Measurements from ENCODE around the gene RBFOX1. TPM values are rescaled to one million over a fixed set of nuclear protein-coding genes. Genes with fewer than 3 reads are reported as not detected.

The RBFOX1 gene
- total RNA-seq, 4 donors from 2014 or later, result 0.16 TPM; not detected in 3

DNA sequence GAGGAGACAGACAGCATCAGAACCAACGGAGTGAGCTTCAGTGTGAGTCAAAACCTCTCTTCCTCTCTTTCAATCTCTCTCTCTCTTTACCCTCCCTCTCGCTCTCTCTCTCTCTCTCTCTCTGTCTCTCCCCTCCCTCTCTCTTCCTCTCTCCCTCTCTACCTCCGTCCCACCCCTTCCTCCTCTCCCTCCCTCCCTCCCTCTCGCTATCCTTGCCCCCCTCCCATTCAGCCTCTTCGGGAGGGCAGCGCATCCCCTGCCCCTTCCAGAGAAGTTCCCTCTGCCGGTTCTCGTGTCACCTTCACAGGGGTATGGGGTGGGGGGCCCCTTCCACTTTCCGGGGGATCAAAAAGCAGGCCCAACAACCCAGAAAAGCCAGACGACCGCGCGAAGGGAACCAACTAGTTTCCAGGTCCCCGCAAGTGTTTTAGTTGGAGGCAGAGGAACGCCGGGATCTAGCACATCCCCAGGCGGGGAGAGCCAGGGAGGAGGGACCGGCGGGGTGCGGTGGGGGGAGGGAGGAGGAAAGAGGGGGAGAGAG lies 28.9 kb upstream of the RBFOX1 start:
- no peak for TF ChIP-seq CTCF (IDR thresholded peaks at IDR 0.05; ENCODE audit: low read depth)

DNA sequence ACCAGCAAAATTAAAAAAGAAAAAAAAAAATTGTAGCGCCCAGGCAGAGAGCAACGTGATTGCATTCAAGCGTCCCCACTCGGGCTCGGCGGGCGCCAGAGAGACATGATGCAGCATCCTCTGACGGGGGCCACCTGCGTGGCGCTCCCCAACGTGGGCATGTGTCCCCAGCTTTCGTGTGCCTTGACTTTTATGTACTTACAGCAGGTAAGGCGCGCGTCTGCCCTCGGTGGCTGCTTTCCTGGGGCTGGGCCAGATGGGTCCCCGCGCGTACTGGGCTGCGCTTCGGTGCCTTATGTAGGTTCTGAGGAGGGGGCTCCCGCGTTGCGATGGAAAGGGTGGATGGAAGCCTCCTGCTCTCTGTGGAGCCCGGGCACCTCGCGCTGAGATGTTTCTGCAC lies 28.4 kb upstream of the RBFOX1 start:
- no peak for TF ChIP-seq CTCF (IDR thresholded peaks at IDR 0.05; ENCODE audit: low read depth)

DNA sequence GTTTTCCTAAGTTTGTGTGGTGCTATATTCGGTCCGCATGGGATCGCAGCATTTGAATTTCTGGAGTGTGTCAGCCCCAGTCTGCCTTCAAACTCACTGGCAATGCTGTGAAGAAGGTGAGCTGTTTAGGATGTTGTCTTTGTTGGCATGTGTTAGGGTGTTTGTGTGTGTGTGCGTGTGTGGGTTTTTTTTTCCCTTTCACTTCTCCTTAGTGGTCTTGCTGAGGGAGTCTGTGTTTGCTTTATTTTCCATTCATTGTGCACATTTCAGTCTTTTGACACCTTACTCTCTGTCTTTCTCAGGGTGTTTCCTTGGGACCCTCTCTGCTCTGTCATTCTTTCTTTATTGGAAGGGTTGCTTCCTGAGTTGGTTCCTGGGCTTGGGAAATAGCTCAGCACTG lies 27.7 kb upstream of the RBFOX1 start:
- no peak for TF ChIP-seq CTCF (IDR thresholded peaks at IDR 0.05; ENCODE audit: low read depth)

DNA sequence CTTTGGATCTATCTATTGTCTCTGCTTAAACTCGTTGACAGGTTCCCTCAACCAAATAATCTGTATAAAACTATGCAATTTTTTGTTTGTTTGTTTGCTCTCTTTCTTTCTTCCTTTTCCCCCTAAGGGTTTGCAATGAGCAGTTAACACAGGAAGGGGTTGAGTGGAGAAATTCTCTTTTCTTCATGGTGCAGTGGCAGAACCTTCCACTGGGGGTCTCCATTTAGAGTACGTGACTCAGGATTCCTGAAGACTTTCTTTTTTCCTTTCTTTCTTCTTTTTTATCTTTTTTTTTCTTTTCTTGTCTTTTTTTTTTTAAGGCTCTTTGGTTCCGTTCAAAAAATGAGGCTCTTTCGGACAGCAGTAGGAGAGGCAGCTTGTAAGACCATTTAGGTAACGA lies 19.5 kb upstream of the RBFOX1 start:
- TF ChIP-seq CTCF (IDR thresholded peaks at IDR 0.05; ENCODE audit: low read depth), result no peak

DNA sequence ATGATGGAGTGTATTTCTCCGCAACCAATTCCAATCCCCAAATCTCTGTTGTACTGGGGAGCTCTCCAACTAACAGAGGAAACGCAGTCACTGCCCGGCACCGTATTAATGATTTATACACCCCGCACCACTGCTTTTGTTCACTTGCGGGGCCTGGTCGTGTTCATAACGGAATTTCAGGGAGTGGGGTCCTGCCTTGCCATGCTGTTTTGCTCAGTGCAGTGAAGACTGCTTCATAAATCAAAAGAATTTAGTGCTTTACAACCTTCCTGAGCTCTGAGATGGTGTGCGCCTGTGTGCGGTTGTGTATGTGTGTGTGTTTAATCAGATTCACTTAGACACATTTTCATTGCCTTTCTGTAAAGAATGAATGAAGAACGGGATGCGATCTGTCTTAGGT lies 18.5 kb upstream of the RBFOX1 start:
- no peak for TF ChIP-seq CTCF (IDR thresholded peaks at IDR 0.05; ENCODE audit: low read depth)

DNA sequence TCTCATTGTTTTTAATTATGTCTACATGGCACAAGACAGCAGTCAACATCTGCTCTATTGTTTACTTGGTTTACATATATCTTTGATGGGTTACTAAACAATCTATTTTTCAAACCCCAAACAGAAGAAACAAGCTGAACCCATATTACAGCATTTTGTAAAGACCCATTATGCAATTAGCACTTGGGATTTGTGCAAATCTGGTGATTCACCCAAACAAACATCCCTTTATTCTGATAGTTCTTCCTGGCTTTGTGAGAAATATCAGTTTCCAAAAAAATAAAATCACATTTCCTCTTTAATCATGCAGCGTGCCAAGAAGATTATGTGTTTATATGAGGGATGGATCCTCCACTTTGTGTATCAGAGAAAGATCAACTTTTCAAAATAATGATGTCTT lies 16.8 kb upstream of the RBFOX1 start:
- TF ChIP-seq CTCF (IDR thresholded peaks at IDR 0.05; ENCODE audit: low read depth), result no peak

GRCh38 chr16:7316281-7316888 lies 16.3 kb upstream of the RBFOX1 start:
- TF ChIP-seq CTCF (IDR thresholded peaks at IDR 0.05; ENCODE audit: low read depth), result no peak

Data from subcutaneous adipose tissue (tissue), 4 donors.